ENCODE results near the gene CGREF1.

- TF ChIP-seq CTCF (IDR thresholded peaks at IDR 0.05), result no peak
- no peak for TF ChIP-seq POLR2A (IDR thresholded peaks at IDR 0.05)
Observed at GRCh38 chr2:27118525-27119329, at the start of gene CGREF1.

Data from esophagus squamous epithelium (tissue), 4 donors.